ENCODE results near the gene FAM217B.
"Not testable (repeated sequence)": the region's sequence is repeated elsewhere in the genome, so short reads cannot be mapped to it uniquely, and the experiment has no call there.

Gene FAM217B

GRCh38 chr20:59938221-59938620 lies 2.0 kb upstream of the FAM217B start:
- in situ Hi-C loops (cut with MboI; ENCODE audit: low sequenced_read_pairs): no loop called here

- in situ Hi-C loops (cut with MboI; ENCODE audit: low sequenced_read_pairs): no loop called here
Observed at GRCh38 chr20:59938696-59939051, 1.5 kb upstream of the FAM217B start.

- in situ Hi-C loops (cut with MboI; ENCODE audit: low sequenced_read_pairs): no loop called here
Observed at GRCh38 chr20:59939052-59939878, 924 bp upstream of the FAM217B start.

GRCh38 chr20:59939879-59940128 lies 385 bp upstream of the FAM217B start:
- in situ Hi-C loops (cut with MboI; ENCODE audit: low sequenced_read_pairs): no loop called here

GRCh38 chr20:59940956-59941294 lies 736 bp downstream of the FAM217B start:
- in situ Hi-C loops (cut with MboI; ENCODE audit: low sequenced_read_pairs): no loop called here

GRCh38 chr20:59942245-59942644 lies 2.1 kb downstream of the FAM217B start:
- in situ Hi-C loops (cut with MboI; ENCODE audit: low sequenced_read_pairs): no loop called here

GRCh38 chr20:59944726-59945125 lies 4.5 kb downstream of the FAM217B start:
- in situ Hi-C loops (cut with MboI; ENCODE audit: low sequenced_read_pairs): no loop called here

GRCh38 chr20:59945175-59945574 lies 5.0 kb downstream of the FAM217B start:
- in situ Hi-C loops (cut with MboI; ENCODE audit: low sequenced_read_pairs): no loop called here

- in situ Hi-C loops (cut with MboI; ENCODE audit: low sequenced_read_pairs): no loop called here
Observed at GRCh38 chr20:59945731-59946130, 5.5 kb downstream of the FAM217B start.

GRCh38 chr20:59947376-59947775 lies 7.2 kb downstream of the FAM217B start:
- in situ Hi-C loops (cut with MboI; ENCODE audit: low sequenced_read_pairs): no loop called here

- in situ Hi-C loops (cut with MboI; ENCODE audit: low sequenced_read_pairs): no loop called here
Observed at GRCh38 chr20:59948212-59948611, 8.0 kb downstream of the FAM217B start.

GRCh38 chr20:59948828-59949720 lies 8.9 kb downstream of the FAM217B start:
- in situ Hi-C loops (cut with MboI; ENCODE audit: low sequenced_read_pairs): no loop called here

GRCh38 chr20:59949911-59950310 lies 9.7 kb downstream of the FAM217B start:
- in situ Hi-C loops (cut with MboI; ENCODE audit: low sequenced_read_pairs): no loop called here

- in situ Hi-C loops (cut with MboI; ENCODE audit: low sequenced_read_pairs): no loop called here
Observed at GRCh38 chr20:59954718-59955117, 14.5 kb downstream of the FAM217B start.

- in situ Hi-C loops (cut with MboI; ENCODE audit: low sequenced_read_pairs): no loop called here
Observed at GRCh38 chr20:59955131-59955796, 15.1 kb downstream of the FAM217B start.

GRCh38 chr20:59957568-59957967 lies 17.4 kb downstream of the FAM217B start:
- in situ Hi-C loops (cut with MboI; ENCODE audit: low sequenced_read_pairs): not testable (repeated sequence)

- in situ Hi-C loops (cut with MboI; ENCODE audit: low sequenced_read_pairs): no loop called here
Observed at GRCh38 chr20:59958123-59958522, 17.9 kb downstream of the FAM217B start, which contains the start of gene CDH26. Gene CDH26, plus strand, starts transcription at chr20:59958423. Its CDS starts 304 bp downstream, at chr20:59958727.

- in situ Hi-C loops (cut with MboI; ENCODE audit: low sequenced_read_pairs): no loop called here
Observed at GRCh38 chr20:59958626-59959025, 18.4 kb downstream of the FAM217B start.

- in situ Hi-C loops (cut with MboI; ENCODE audit: low sequenced_read_pairs): no loop called here
Observed at GRCh38 chr20:59961423-59961822, 21.2 kb downstream of the FAM217B start.

- in situ Hi-C loops (cut with MboI; ENCODE audit: low sequenced_read_pairs): no loop called here
Observed at GRCh38 chr20:59962155-59962554, 22.0 kb downstream of the FAM217B start.

- in situ Hi-C loops (cut with MboI; ENCODE audit: low sequenced_read_pairs): no loop called here
Observed at GRCh38 chr20:59966428-59966827, 26.2 kb downstream of the FAM217B start.

GRCh38 chr20:59971428-59971827 lies 31.2 kb downstream of the FAM217B start:
- in situ Hi-C loops (cut with MboI; ENCODE audit: low sequenced_read_pairs): no loop called here
